Pulmonary artery endothelial cell (primary cell): ENCODE data around the gene CXCL9. TPM values are rescaled to one million over a fixed set of nuclear protein-coding genes. Genes with fewer than 3 reads are reported as not detected.
"Not testable (repeated sequence)": the region's sequence is repeated elsewhere in the genome, so short reads cannot be mapped to it uniquely, and the experiment has no call there.

Experiments
- DNase-seq: peaks from one replicate; pipeline ENCODE4 v3.0.0-alpha.2; 2011; ENCODE audit warnings: low read depth, low spot score
- total RNA-seq: library from RNA; depleted of rRNA; stranded (reverse); fragments of >200 nt; gene quantifications from 2 replicates; pipeline ENCODE4 v1.2.3, GENCODE V29; 2014

Gene CXCL9
- total RNA-seq, 1 donor from 2014 or later, result not detected

GRCh38 chr4:76012388-76012801 is 5.1 kb upstream of the CXCL9 start:
- DNase-seq, result no peak

GRCh38 chr4:76011700-76012387 is 4.5 kb upstream of the CXCL9 start:
- no peak for DNase-seq

GRCh38 chr4:76011018-76011670 is 3.8 kb upstream of the CXCL9 start:
- DNase-seq, result no peak

GRCh38 chr4:76010576-76010975 is 3.3 kb upstream of the CXCL9 start:
- DNase-seq, result no peak

GRCh38 chr4:76009311-76009710 is 2.0 kb upstream of the CXCL9 start:
- no peak for DNase-seq

- no peak for DNase-seq
These were observed 3.7 kb downstream of the CXCL9 start for GRCh38 chr4:76003620-76004019.

GRCh38 chr4:76003035-76003434 is 4.3 kb downstream of the CXCL9 start:
- DNase-seq, result no peak

- peak; percentile 60 for DNase-seq
These were observed 5.1 kb downstream of the CXCL9 start for GRCh38 chr4:76002176-76002575.

GRCh38 chr4:76001700-76002099 is 5.6 kb downstream of the CXCL9 start:
- no peak for DNase-seq

- DNase-seq, result no peak
These were observed 7.0 kb downstream of the CXCL9 start for GRCh38 chr4:76000279-76000678.

GRCh38 chr4:75998525-75999147 is 8.7 kb downstream of the CXCL9 start:
- DNase-seq, result not testable (repeated sequence)

- DNase-seq, result no peak
These were observed 9.4 kb downstream of the CXCL9 start for GRCh38 chr4:75997946-75998345.

- DNase-seq, result no peak
These were observed 10.2 kb downstream of the CXCL9 start for GRCh38 chr4:75997081-75997480.

- DNase-seq, result no peak
These were observed 11.6 kb downstream of the CXCL9 start for GRCh38 chr4:75995727-75996126.

GRCh38 chr4:75992462-75992861 is 14.8 kb downstream of the CXCL9 start:
- DNase-seq, result no peak

- no peak for DNase-seq
These were observed 17.3 kb downstream of the CXCL9 start for GRCh38 chr4:75989846-75990528.

GRCh38 chr4:75985116-75985515 is 22.2 kb downstream of the CXCL9 start:
- no peak for DNase-seq

GRCh38 chr4:75980576-75980975 is 26.7 kb downstream of the CXCL9 start:
- DNase-seq, result no peak

GRCh38 chr4:75976177-75976576 is 31.1 kb downstream of the CXCL9 start:
- no peak for DNase-seq

GRCh38 chr4:75973766-75974165 is 33.5 kb downstream of the CXCL9 start:
- no peak for DNase-seq

GRCh38 chr4:75968084-75968483 is 39.2 kb downstream of the CXCL9 start:
- DNase-seq, result no peak

GRCh38 chr4:75963558-75963957 is 43.8 kb downstream of the CXCL9 start:
- DNase-seq, result no peak
